K562 (cell line): ENCODE results near the gene BTN3A1. TPM values are rescaled to one million over a fixed set of nuclear protein-coding genes. Genes with fewer than 3 reads are reported as not detected.

Source experiments
- ATF6 ChIP-seq: sonication (generic); formaldehyde crosslinking; IDR thresholded peaks from 2 replicates; pipeline ENCODE4 v1.4.0; 2020; ENCODE audit warnings: mild to moderate bottlenecking, missing genetic modification reagents
- BCL6 ChIP-seq: fragments of 250-450 bp; sonication (Bioruptor Pico); IDR thresholded peaks from 2 replicates; pipeline ENCODE4 v1.4.0; 2020
- CHAMP1 ChIP-seq: fragments of 450-650 bp; IDR thresholded peaks from 2 replicates; pipeline ENCODE4 v1.6.1; 2016; ENCODE audit warnings: mild to moderate bottlenecking
- CSDE1 ChIP-seq, 2 experiments: fragments of 450-650 bp; IDR thresholded peaks; 2 replicates each; pipeline ENCODE4 v1.6.1; 2016; ENCODE audit warnings: mild to moderate bottlenecking in 1 of 2
- E2F6 ChIP-seq, 2 experiments: IDR thresholded peaks; 2 replicates each; pipeline ENCODE4 v1.6.1; 2011; ENCODE audit warnings: borderline replicate concordance in 1 of 2, control low read depth in 1 of 2, low read depth in 1 of 2, low read length in 1 of 2, mild to moderate bottlenecking in 1 of 2, mixed read lengths in 1 of 2, moderate library complexity in 1 of 2; ENCODE audit not compliant: insufficient read depth in 1 of 2, insufficient read length in 1 of 2, poor library complexity in 1 of 2, severe bottlenecking in 1 of 2; ENCODE audit errors: extremely low read depth in 1 of 2
- ETV5 ChIP-seq: sonication (generic); formaldehyde crosslinking; IDR thresholded peaks from 2 replicates; pipeline ENCODE4 v1.4.0; 2020; ENCODE audit warnings: low read depth, mild to moderate bottlenecking, missing genetic modification reagents
- ILF3 ChIP-seq: fragments of 450-650 bp; IDR thresholded peaks from 2 replicates; pipeline ENCODE4 v1.6.1; 2018; ENCODE audit warnings: antibody characterized with exemption, mild to moderate bottlenecking, moderate library complexity, borderline replicate concordance
- L3MBTL2 ChIP-seq: fragments of 450-650 bp; IDR thresholded peaks from 2 replicates; pipeline ENCODE4 v1.6.1; 2016; ENCODE audit warnings: mild to moderate bottlenecking, moderate library complexity
- LARP7 ChIP-seq: fragments of 450-650 bp; IDR thresholded peaks from 2 replicates; pipeline ENCODE4 v1.6.1; 2016
- MECOM ChIP-seq: fragments of 250-450 bp; sonication (Bioruptor Pico); IDR thresholded peaks from 2 replicates; pipeline ENCODE4 v1.8.0; 2022; ENCODE audit warnings: inconsistent platforms
- MXI1 ChIP-seq: IDR thresholded peaks from 2 replicates; pipeline ENCODE4 v1.6.1; 2011; ENCODE audit warnings: low read depth, mild to moderate bottlenecking, improper control_type of control experiment, low read length
- NCOA1 ChIP-seq: fragments of 450-650 bp; IDR thresholded peaks from 2 replicates; pipeline ENCODE4 v1.6.1; 2016; ENCODE audit warnings: low read depth
- NFIC ChIP-seq: fragments of 450-650 bp; IDR thresholded peaks from 2 replicates; pipeline ENCODE4 v1.6.1; 2017; ENCODE audit warnings: mild to moderate bottlenecking, inconsistent platforms
- STAT5B ChIP-seq: fragments of 250-450 bp; sonication (Bioruptor Pico); IDR thresholded peaks from 2 replicates; pipeline ENCODE4 v1.8.0; 2021; ENCODE audit warnings: mild to moderate bottlenecking, inconsistent platforms
- SUPT5H ChIP-seq: fragments of 450-650 bp; IDR thresholded peaks from 2 replicates; pipeline ENCODE4 v1.6.1; 2016
- TAF1 ChIP-seq: IDR thresholded peaks from 2 replicates; pipeline ENCODE4 v1.6.1; 2011; ENCODE audit warnings: mild to moderate bottlenecking, low read length, moderate library complexity; ENCODE audit not compliant: insufficient read depth, control insufficient read depth, severe bottlenecking; ENCODE audit errors: extremely low read depth
- TAF7 ChIP-seq: fragments of 450-650 bp; IDR thresholded peaks from 2 replicates; pipeline ENCODE4 v1.6.1; 2016; ENCODE audit warnings: missing genetic modification characterization, missing compliant biosample characterization
- TCF15 ChIP-seq: fragments of 250-450 bp; sonication (Bioruptor Pico); IDR thresholded peaks from 2 replicates; pipeline ENCODE4 v1.8.0; 2022; ENCODE audit warnings: moderate library complexity, mild to moderate bottlenecking, inconsistent platforms
- TEAD1 ChIP-seq, 2 experiments: fragments of 450-650 bp in 1 of 2; sonication (generic) in 1 of 2; formaldehyde crosslinking; IDR thresholded peaks; 2 replicates each; pipeline versions ENCODE4 v1.4.0 to v1.8.0; 2020 to 2022; ENCODE audit warnings: mild to moderate bottlenecking in 2 of 2, missing genetic modification reagents in 1 of 2
- THAP7 ChIP-seq: fragments of 250-450 bp; sonication (Bioruptor Pico); IDR thresholded peaks from 2 replicates; pipeline ENCODE4 v1.5.0; 2021
- YY1 ChIP-seq, 3 experiments: IDR thresholded peaks; 2 replicates each; pipeline ENCODE4 v1.6.1; 2011; ENCODE audit warnings: low read length in 2 of 3, mild to moderate bottlenecking in 2 of 3, moderate library complexity in 2 of 3, borderline replicate concordance in 1 of 3, control low read depth in 1 of 3, low read depth in 1 of 3; ENCODE audit not compliant: insufficient read depth in 3 of 3, insufficient replicate concordance in 2 of 3, control insufficient read depth in 1 of 3, insufficient read length in 1 of 3; ENCODE audit errors: extremely low read depth in 1 of 3
- ZC3H11A ChIP-seq: IDR thresholded peaks from 2 replicates; pipeline ENCODE4 v1.6.1; 2012; ENCODE audit warnings: low read depth, low read length, improper control_type of control experiment
- ZNF24 ChIP-seq: fragments of 450-650 bp; IDR thresholded peaks from 2 replicates; pipeline ENCODE4 v1.6.1; 2016
- ZNF253 ChIP-seq: fragments of 250-450 bp; sonication (Bioruptor Pico); conservative IDR thresholded peaks from 2 replicates; pipeline ENCODE4 v1.6.1; 2021; ENCODE audit warnings: mild to moderate bottlenecking
- polyA plus RNA-seq, 8 experiments: library from polyadenylated mRNA; depleted of rRNA in 4 of 8; stranded (reverse) in 5 of 8; unstranded in 3 of 8; fragments of >200 nt; fragmentation: Nextera tagmentation in 2 of 8; fragmentation: Illumina TruSeq in 1 of 8; extraction: Ambion mirVana in 2 of 8; extraction: Trizol in 1 of 8; gene quantifications; 2 replicates each; pipeline versions ENCODE4 v1.2.1 to v1.2.3, GENCODE V29; 2011 to 2014; ENCODE audit warnings: inconsistent platforms in 1 of 8, missing spikeins in 1 of 8
- total RNA-seq, 7 experiments: library from RNA; depleted of rRNA in 6 of 7; stranded (reverse); fragments of >200 nt in 6 of 7; fragmentation: Illumina TruSeq in 2 of 7; extraction: Trizol in 2 of 7; gene quantifications; 2 replicates each; pipeline versions ENCODE4 v1.2.1 to v1.2.3, GENCODE V29; 2011 to 2021; ENCODE audit warnings: low replicate concordance in 1 of 7

The BTN3A1 gene
- total and polyA plus RNA-seq, 9 of the 15 experiments (the other 6 are each of a cell fraction or from before 2014, with no cell fraction given), result 0.84 to 8.5 (median 3.9) TPM

- TF ChIP-seq MXI1 (no peak), YY1 (IDR thresholded peaks at IDR 0.05; ENCODE audit: borderline replicate concordance in 1 of 3, control insufficient read depth in 1 of 3, extremely low read depth in 1 of 3, insufficient read depth in 3 of 3, insufficient read length in 1 of 3, insufficient replicate concordance in 2 of 3, low read depth in 1 of 3, low read length in 2 of 3) (no peak), MECOM (CRISPR knock-in tag) (0 out of 2 replicates have a peak, but pooled peaks have one; percentile 27), ATF6 (CRISPR knock-in tag) (no peak), ZC3H11A (no peak), SUPT5H (no peak), CSDE1 (IDR thresholded peaks at IDR 0.05) (no peak), THAP7 (CRISPR knock-in tag) (no peak), ZNF24 (no peak), ILF3 (no peak), E2F6 (IDR thresholded peaks at IDR 0.05; ENCODE audit: borderline replicate concordance in 1 of 2, extremely low read depth in 1 of 2, insufficient read depth in 1 of 2, insufficient read length in 1 of 2, low read depth in 1 of 2, low read length in 1 of 2, poor library complexity in 1 of 2, severe bottlenecking in 1 of 2) (peak in 1 of 2 experiments; percentile 22), NCOA1 (no peak), CHAMP1 (no peak), TEAD1 (CRISPR knock-in tag; IDR thresholded peaks at IDR 0.05) (no peak), ETV5 (CRISPR knock-in tag) (no peak), BCL6 (CRISPR knock-in tag) (no peak), LARP7 (no peak), STAT5B (CRISPR knock-in tag) (no peak), ZNF253 (CRISPR knock-in tag) (no peak), TAF7 (tag) (no peak), L3MBTL2 (peak; percentile 79), TAF1 (no peak), NFIC (no peak), TCF15 (CRISPR knock-in tag) (no peak)
Measured at GRCh38 chr6:26400626-26401025, 1.4 kb upstream of the BTN3A1 start (continued).
